Smooth muscle cell (in vitro differentiated cells): ENCODE data around the gene IGFBP2. TPM values are rescaled to one million over a fixed set of nuclear protein-coding genes. Genes with fewer than 3 reads are reported as not detected.

Source experiments
- DNase-seq: peaks from one replicate; lab custom pipeline; 2025; ENCODE audit not compliant: unreplicated experiment; lab: John Stamatoyannopoulos, UW
- H2AFZ ChIP-seq: fragments of 200-600 bp; sonication (generic); 2 replicates; pipeline ENCODE4 v1.6.0; 2016; ENCODE audit warnings: antibody characterized with exemption, low read depth, mild to moderate bottlenecking
- H3F3A ChIP-seq: fragments of 200-600 bp; sonication (generic); 2 replicates; pipeline ENCODE4 v1.6.0; 2017; ENCODE audit warnings: antibody characterized with exemption, low read depth
- H3K27ac ChIP-seq: fragments of 200-600 bp; sonication (generic); 2 replicates; pipeline ENCODE4 v1.5.1; 2016; ENCODE audit warnings: low read depth, mild to moderate bottlenecking
- H3K27me3 ChIP-seq: fragments of 200-600 bp; sonication (generic); 2 replicates; pipeline ENCODE4 v1.6.1; 2016; ENCODE audit warnings: low read depth, mild to moderate bottlenecking
- H3K36me3 ChIP-seq: fragments of 200-600 bp; sonication (generic); 2 replicates; pipeline ENCODE4 v1.5.1; 2016; ENCODE audit warnings: low read depth
- H3K4me1 ChIP-seq: fragments of 200-600 bp; sonication (generic); 2 replicates; pipeline ENCODE4 v1.5.1; 2016; ENCODE audit warnings: low read depth
- H3K4me2 ChIP-seq: fragments of 200-600 bp; sonication (generic); 2 replicates; pipeline ENCODE4 v1.6.0; 2016; ENCODE audit warnings: mild to moderate bottlenecking
- H3K4me3 ChIP-seq: fragments of 200-600 bp; sonication (generic); 2 replicates; pipeline ENCODE4 v1.5.1; 2016; ENCODE audit warnings: mild to moderate bottlenecking
- H3K79me2 ChIP-seq: fragments of 200-600 bp; sonication (generic); 2 replicates; pipeline ENCODE4 v1.6.0; 2016; ENCODE audit warnings: low read depth, mild to moderate bottlenecking
- H3K9ac ChIP-seq: fragments of 200-600 bp; sonication (generic); 2 replicates; pipeline ENCODE4 v1.6.0; 2016; ENCODE audit warnings: low read depth
- H3K9me3 ChIP-seq: fragments of 200-600 bp; sonication (generic); replicated peaks from 2 replicates; pipeline ENCODE4 v1.5.1; 2016; ENCODE audit warnings: low read depth
- H4K20me1 ChIP-seq: fragments of 200-600 bp; sonication (generic); 2 replicates; pipeline ENCODE4 v1.6.0; 2016; ENCODE audit warnings: low read depth
- WGBS: methylation state at CpG from one replicate; pipeline ENCODE4 v1.1.7; 2016; ENCODE audit warnings: low lambda C conversion rate; 5-methylcytosine and 5-hydroxymethylcytosine counted together
- polyA plus RNA-seq: library from polyadenylated mRNA; unstranded; fragments of >200 nt; fragmentation: Nextera tagmentation; extraction: Ambion mirVana; gene quantifications from 2 replicates; pipeline ENCODE4 v1.2.1, GENCODE V29; 2016
- total RNA-seq: library from RNA; depleted of rRNA; stranded (reverse); fragments of >200 nt; gene quantifications from 2 replicates; pipeline ENCODE4 v1.2.3, GENCODE V29; 2014
- TF ChIP-seq, protein P1 (sequence below): fragments of 200-600 bp; sonication (generic); IDR thresholded peaks from 2 replicates; pipeline ENCODE4 v1.5.1; 2017; ENCODE audit warnings: borderline replicate concordance, mild to moderate bottlenecking, antibody characterized with exemption; ENCODE audit not compliant: insufficient read depth, poor library complexity, severe bottlenecking

IGFBP2 gene
- total and polyA plus RNA-seq, 2 experiments from 2014 or later = 143 to 225 TPM

DNA sequence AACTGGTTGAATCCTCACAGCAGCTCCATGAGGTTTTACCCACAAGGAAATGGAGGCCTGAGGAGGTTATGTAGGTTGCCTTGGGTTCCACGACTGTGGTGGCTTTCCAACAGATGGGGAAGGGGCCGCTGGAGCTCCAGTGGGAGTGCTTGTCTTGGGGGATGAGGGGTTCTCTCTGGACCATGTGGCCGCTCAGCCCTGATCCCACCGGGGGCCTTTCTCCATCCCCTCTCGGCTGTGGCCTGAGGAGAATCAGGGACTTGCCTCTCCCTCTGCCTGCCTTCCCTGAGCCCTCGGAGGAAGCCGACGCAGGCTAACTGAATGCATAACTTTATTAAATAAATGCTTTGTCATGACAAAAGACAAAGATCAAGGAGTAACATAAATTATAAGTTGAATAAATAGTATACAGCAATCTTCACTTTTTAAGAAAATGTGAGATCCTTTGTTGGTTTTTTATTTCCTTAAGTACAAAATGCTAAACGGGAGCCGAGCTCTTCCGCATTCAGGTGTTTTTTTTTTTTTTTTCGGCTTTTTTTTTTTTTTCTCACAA is 38.6 kb downstream of the IGFBP2 start:
- 89% methylated on average over 12 of the region's 12 CpGs for WGBS
- Histone ChIP-seq H3K4me1 (no peaks in the 10 kb centered on the region), H3F3A (peaks cover 40% of the 10 kb centered on the region), H3K4me3 (no peak overlapping the region), H3K27ac (no peak overlapping the region), H3K9ac (no peak overlapping the region), H3K9me3 (no peaks in the 10 kb centered on the region), H3K4me2 (no peak overlapping the region), H3K27me3 (no peaks in the 10 kb centered on the region), H4K20me1 (peaks cover 7% of the 10 kb centered on the region), H2AFZ (no peak overlapping the region), H3K36me3 (no peaks in the 10 kb centered on the region), H3K79me2 (no peaks in the 10 kb centered on the region)
- TF ChIP-seq, protein P1, sequence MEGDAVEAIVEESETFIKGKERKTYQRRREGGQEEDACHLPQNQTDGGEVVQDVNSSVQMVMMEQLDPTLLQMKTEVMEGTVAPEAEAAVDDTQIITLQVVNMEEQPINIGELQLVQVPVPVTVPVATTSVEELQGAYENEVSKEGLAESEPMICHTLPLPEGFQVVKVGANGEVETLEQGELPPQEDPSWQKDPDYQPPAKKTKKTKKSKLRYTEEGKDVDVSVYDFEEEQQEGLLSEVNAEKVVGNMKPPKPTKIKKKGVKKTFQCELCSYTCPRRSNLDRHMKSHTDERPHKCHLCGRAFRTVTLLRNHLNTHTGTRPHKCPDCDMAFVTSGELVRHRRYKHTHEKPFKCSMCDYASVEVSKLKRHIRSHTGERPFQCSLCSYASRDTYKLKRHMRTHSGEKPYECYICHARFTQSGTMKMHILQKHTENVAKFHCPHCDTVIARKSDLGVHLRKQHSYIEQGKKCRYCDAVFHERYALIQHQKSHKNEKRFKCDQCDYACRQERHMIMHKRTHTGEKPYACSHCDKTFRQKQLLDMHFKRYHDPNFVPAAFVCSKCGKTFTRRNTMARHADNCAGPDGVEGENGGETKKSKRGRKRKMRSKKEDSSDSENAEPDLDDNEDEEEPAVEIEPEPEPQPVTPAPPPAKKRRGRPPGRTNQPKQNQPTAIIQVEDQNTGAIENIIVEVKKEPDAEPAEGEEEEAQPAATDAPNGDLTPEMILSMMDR = no peak
- no peak for DNase-seq

DNA sequence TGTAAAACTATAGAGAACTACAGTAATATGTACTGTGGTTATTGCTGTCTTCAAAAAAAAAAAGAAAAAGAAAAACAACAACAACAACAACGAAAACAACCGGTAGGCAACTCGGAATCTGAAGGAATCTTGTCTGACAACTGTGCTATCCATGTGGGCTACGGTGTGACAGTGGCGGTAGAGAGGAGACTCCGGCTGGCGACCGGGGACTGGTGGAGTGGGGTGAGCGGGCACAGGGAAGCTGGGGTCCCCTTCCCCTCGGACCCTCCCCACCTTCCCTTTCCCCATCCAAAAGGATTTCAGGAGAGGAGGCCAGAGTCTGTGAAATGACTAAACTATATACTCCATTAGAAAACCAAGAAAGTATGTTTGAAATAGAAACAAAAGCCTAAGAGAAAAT is 39.2 kb downstream of the IGFBP2 start:
- H3F3A ChIP-seq = peaks cover 41% of the 10 kb centered on the region
- H3K4me1 ChIP-seq = no peaks in the 10 kb centered on the region
- H3K4me3 ChIP-seq = no peak overlapping the region
- no peaks in the 10 kb centered on the region for H3K79me2 ChIP-seq
- no peak overlapping the region for H3K4me2 ChIP-seq
- H3K27ac ChIP-seq = no peak overlapping the region
- peaks cover 3% of the 10 kb centered on the region for H3K36me3 ChIP-seq
- 89% methylated on average over 10 of the region's 10 CpGs for WGBS
- H3K9ac ChIP-seq = no peak overlapping the region
- DNase-seq = no peak
- no peaks in the 10 kb centered on the region for H3K9me3 ChIP-seq
- TF ChIP-seq, protein P1 = no peak
- no peak overlapping the region for H2AFZ ChIP-seq
- H4K20me1 ChIP-seq = peaks cover 10% of the 10 kb centered on the region
- H3K27me3 ChIP-seq = no peaks in the 10 kb centered on the region

DNA sequence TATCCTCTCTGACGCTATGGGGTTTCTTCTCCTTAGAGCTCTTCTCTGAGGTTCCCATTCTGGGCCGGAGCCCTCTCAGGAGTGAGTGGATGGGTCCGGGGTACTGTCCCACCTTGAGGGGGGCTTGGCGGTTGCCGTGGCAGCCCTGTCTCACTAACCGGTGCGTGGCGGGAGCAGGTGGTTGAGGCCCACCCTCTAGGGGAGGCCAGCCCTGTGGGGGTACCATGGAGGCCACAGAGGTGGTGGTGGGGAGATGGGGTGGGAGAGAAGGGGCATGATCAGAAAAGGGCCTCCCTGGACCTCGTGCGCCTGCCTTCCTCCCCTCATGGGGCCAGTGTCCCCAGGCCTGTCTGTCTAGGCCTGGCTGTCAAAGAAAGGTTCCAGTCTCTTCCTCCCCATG is 39.8 kb downstream of the IGFBP2 start:
- peaks cover 15% of the 10 kb centered on the region for H4K20me1 ChIP-seq
- WGBS = 95% methylated on average over 10 of the region's 10 CpGs

More for the DNA sequence above, 39.8 kb downstream of the IGFBP2 start:
- no peaks in the 10 kb centered on the region for H3K79me2 ChIP-seq
- no peak overlapping the region for H3K27ac ChIP-seq
- H3K27me3 ChIP-seq = no peaks in the 10 kb centered on the region
- H3K4me2 ChIP-seq = no peak overlapping the region
- H3K9me3 ChIP-seq = no peaks in the 10 kb centered on the region
- H3K4me3 ChIP-seq = no peak overlapping the region
- H3K4me1 ChIP-seq = no peaks in the 10 kb centered on the region
- DNase-seq = no peak
- H3F3A ChIP-seq = peaks cover 46% of the 10 kb centered on the region
- H3K36me3 ChIP-seq = peaks cover 5% of the 10 kb centered on the region
- TF ChIP-seq, protein P1 = no peak
- no peak overlapping the region for H2AFZ ChIP-seq
- H3K9ac ChIP-seq = no peak overlapping the region
